Stomach (tissue), 9 donors: ENCODE measurements around the gene PYGM. TPM values are rescaled to one million over a fixed set of nuclear protein-coding genes. Genes with fewer than 3 reads are reported as not detected.

ENCODE experiments used
- DNase-seq, 2 donors: peaks; one replicate each; pipeline versions ENCODE4 v3.0.0 to v3.0.0-alpha.2; 2013 to 2019
- H3K27ac ChIP-seq, 5 donors: fragments of 200-600 bp in 4 of 5; sonication (generic) in 4 of 5; one replicate each; pipeline ENCODE4 v1.5.1; 2013 to 2019; ENCODE audit warnings: mild to moderate bottlenecking in 1 of 5, moderate library complexity in 1 of 5
- H3K27me3 ChIP-seq, 3 donors: fragments of 200-600 bp; sonication (generic); one replicate each; pipeline ENCODE4 v1.5.1; 2017 to 2019; ENCODE audit warnings: mixed run types in 1 of 3
- H3K36me3 ChIP-seq, 4 donors: fragments of 200-600 bp; sonication (generic); 1 replicate in 3 of 4; 2 replicates in 1 of 4; pipeline ENCODE4 v1.5.1; 2016 to 2019
- H3K4me1 ChIP-seq, 4 donors: fragments of 200-600 bp; sonication (generic); one replicate each; pipeline ENCODE4 v1.5.1; 2016 to 2019
- H3K4me3 ChIP-seq, 4 donors: fragments of 200-600 bp; sonication (generic) in 3 of 4; one replicate each; pipeline ENCODE4 v1.5.1; 2016 to 2019; ENCODE audit warnings: mild to moderate bottlenecking in 1 of 4
- H3K9me3 ChIP-seq, 4 donors: fragments of 200-600 bp; sonication (generic); one replicate each; pipeline ENCODE4 v1.5.1; 2016 to 2019
- EP300 ChIP-seq: sonication (generic); formaldehyde crosslinking; IDR thresholded peaks from one replicate; pipeline ENCODE4 v1.6.1; 2017; ENCODE audit warnings: antibody characterized with exemption
- POLR2A ChIP-seq, 4 donors: fragments of 450-650 bp; IDR thresholded peaks; one replicate each; pipeline ENCODE4 v1.6.1; 2016; ENCODE audit warnings: antibody characterized with exemption in 4 of 4, control low read depth in 2 of 4, mild to moderate bottlenecking in 1 of 4, moderate library complexity in 1 of 4
- POLR2AphosphoS5 ChIP-seq, 3 donors: sonication (generic); formaldehyde crosslinking; IDR thresholded peaks; one replicate each; pipeline ENCODE4 v1.6.1; 2016; ENCODE audit warnings: antibody characterized with exemption in 3 of 3
- WGBS, 5 donors: extraction: QIAGEN DNeasy Blood & Tissue Kit in 3 of 5; methylation state at CpG; one replicate each; pipeline versions ENCODE4 v1.1.5 to v1.1.7; 2013 to 2018; 5-methylcytosine and 5-hydroxymethylcytosine counted together
- intact Hi-C: fragments of 100-400 bp; cut with DNase I; formaldehyde crosslinking; loops from one replicate; pipeline ENCODE4 v1.15.1; 2023; ENCODE audit warnings: low total_unique reads
- polyA plus RNA-seq, 3 donors: library from polyadenylated mRNA; stranded (reverse); fragments of 200-250 nt; gene quantifications; one replicate each; pipeline ENCODE4 v1.2.3, GENCODE V29; 2013
- total RNA-seq, 5 donors: library from RNA; depleted of rRNA; stranded (reverse); fragments of >200 nt; gene quantifications; one replicate each; pipeline versions ENCODE4 v1.1.0 to v1.2.3, GENCODE V29; 2014 to 2016
- TF ChIP-seq, protein P1 (sequence below), 7 experiments: fragments of 450-650 bp in 4 of 7; fragments of 200-600 bp in 3 of 7; sonication (generic) in 3 of 7; IDR thresholded peaks; one replicate each; pipeline ENCODE4 v1.5.1; 2016 to 2019; ENCODE audit warnings: antibody characterized with exemption in 7 of 7, control low read depth in 2 of 7, mild to moderate bottlenecking in 1 of 7
- donor health status: healthy with polysubstance abuse.
- donor health status: Bipolar disorder and iron deficiency.
- donor health status: healthy.

The PYGM gene
- total and polyA plus RNA-seq, 8 donors: 0.37 to 3.5 (median 1.8) TPM; not detected in 1

GRCh38 chr11:64803846-64804345 lies 44.1 kb upstream of the PYGM start:
- DNase-seq: no peak
- Histone ChIP-seq H3K27me3 (no peaks in the 10 kb centered on the region), H3K4me1 (peaks cover 24 to 47% (median 37%) of the 10 kb centered on the region in 4 donors), H3K36me3 (peaks cover 10 to 61% (median 56%) of the 10 kb centered on the region in 4 donors), H3K27ac (peak overlapping the region; percentile 78 to 91 (median 88)), H3K9me3 (no peaks in the 10 kb centered on the region), H3K4me3 (peak overlapping the region; percentile 58 to 73 (median 67))
- intact Hi-C loops: no loop called here
- WGBS, 5 donors: 26 to 39% (median 38%) methylated on average over 12 to 15 of the region's 15 CpGs
- TF ChIP-seq POLR2AphosphoS5 (IDR thresholded peaks at IDR 0.05): no peak
- TF ChIP-seq POLR2A (IDR thresholded peaks at IDR 0.05): no peak
- TF ChIP-seq EP300: no peak
- TF ChIP-seq, protein P1, sequence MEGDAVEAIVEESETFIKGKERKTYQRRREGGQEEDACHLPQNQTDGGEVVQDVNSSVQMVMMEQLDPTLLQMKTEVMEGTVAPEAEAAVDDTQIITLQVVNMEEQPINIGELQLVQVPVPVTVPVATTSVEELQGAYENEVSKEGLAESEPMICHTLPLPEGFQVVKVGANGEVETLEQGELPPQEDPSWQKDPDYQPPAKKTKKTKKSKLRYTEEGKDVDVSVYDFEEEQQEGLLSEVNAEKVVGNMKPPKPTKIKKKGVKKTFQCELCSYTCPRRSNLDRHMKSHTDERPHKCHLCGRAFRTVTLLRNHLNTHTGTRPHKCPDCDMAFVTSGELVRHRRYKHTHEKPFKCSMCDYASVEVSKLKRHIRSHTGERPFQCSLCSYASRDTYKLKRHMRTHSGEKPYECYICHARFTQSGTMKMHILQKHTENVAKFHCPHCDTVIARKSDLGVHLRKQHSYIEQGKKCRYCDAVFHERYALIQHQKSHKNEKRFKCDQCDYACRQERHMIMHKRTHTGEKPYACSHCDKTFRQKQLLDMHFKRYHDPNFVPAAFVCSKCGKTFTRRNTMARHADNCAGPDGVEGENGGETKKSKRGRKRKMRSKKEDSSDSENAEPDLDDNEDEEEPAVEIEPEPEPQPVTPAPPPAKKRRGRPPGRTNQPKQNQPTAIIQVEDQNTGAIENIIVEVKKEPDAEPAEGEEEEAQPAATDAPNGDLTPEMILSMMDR (IDR thresholded peaks at IDR 0.05): no peak

- H3K4me3 ChIP-seq: peak within 1 kb of the TSS; percentile 58 to 73 (median 67)
These were observed 43.5 kb upstream of the PYGM start, which contains the start of gene MAP4K2 for GRCh38 chr11:64803158-64803845. Gene MAP4K2 (minus strand): TSS chr11:64803214. CDS start chr11:64803149, 65 bp downstream.

GRCh38 chr11:64802370-64803157 lies 42.8 kb upstream of the PYGM start:
- H3K27ac ChIP-seq: peak overlapping the region; percentile 57 to 91 (median 85)

More at GRCh38 chr11:64803158-64803845, 43.5 kb upstream of the PYGM start, which contains the start of gene MAP4K2:
- Histone ChIP-seq H3K9me3 (no peaks in the 10 kb centered on the region), H3K36me3 (peaks cover 10 to 65% (median 58%) of the 10 kb centered on the region in 4 donors), H3K27ac (peak within 1 kb of the TSS; percentile 78 to 91 (median 88)), H3K4me1 (peaks cover 24 to 41% (median 34%) of the 10 kb centered on the region in 4 donors), H3K27me3 (no peaks in the 10 kb centered on the region)
- intact Hi-C loops: no loop called here
- WGBS, 5 donors: 0 to 1% (median 1%) methylated on average over 22 to 58 of the region's 58 CpGs
- DNase-seq: peak; percentile 94 to 96
- TF ChIP-seq, protein P1 (IDR thresholded peaks at IDR 0.05): peak in 2 of 7 experiments; percentile 12 to 24
- TF ChIP-seq EP300: no peak

DNA sequence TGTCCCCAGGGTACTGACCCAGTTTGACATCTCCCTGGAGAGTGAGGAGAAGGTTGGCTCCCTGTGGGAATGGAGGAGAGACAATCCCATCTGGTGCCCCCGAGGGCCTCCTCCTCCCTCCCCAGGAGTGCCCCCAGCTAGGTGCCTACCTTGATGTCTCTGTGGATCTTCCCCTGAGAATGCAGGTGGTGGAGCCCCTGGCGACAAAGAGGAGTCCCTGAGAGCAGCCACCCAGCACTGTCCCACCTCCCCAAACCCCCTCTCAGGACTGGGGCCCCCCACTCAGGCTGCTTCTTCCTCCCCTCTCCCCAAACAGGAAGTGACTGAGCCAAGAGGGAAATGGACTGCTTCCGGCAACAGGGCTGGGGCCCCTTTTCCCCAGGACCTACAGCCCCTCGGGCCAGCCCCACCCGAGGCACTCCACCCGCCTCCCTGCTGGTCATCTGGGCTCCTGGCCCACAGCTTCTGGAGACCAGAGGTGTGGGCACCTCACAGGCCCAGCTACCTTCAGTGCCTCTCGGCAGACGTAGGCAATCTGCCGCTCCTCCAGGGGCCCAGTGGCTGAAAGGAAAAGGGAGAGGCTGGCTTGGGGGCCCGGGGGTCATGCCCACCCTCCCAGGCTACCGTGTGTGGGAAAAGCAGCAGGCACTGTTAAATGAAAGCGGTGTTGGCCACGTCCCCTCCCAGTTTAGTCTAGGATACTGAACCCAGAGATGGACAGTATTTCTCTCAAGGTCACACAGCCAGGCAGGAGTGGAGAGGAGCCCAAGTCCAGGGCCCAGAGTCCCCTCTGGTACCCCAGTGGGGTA lies 42.0 kb upstream of the PYGM start:
- peak in 1 of 2 donors; percentile 57 for DNase-seq
- Histone ChIP-seq H3K27ac (peak overlapping the region; percentile 48 to 91 (median 85)), H3K4me1 (peaks cover 24 to 35% (median 33%) of the 10 kb centered on the region in 4 donors), H3K4me3 (peak overlapping the region; percentile 58 to 73 (median 67)), H3K36me3 (peaks cover 10 to 68% (median 52%) of the 10 kb centered on the region in 4 donors), H3K27me3 (no peaks in the 10 kb centered on the region), H3K9me3 (no peaks in the 10 kb centered on the region)
- WGBS, 5 donors: 42 to 52% (median 49%) methylated on average over 8 to 13 of the region's 13 CpGs
- no peak for TF ChIP-seq EP300
- TF ChIP-seq POLR2A (IDR thresholded peaks at IDR 0.05): no peak
- TF ChIP-seq POLR2AphosphoS5 (IDR thresholded peaks at IDR 0.05): no peak
- TF ChIP-seq, protein P1 (IDR thresholded peaks at IDR 0.05): no peak
- intact Hi-C loops: no loop called here

More at GRCh38 chr11:64802370-64803157, 42.8 kb upstream of the PYGM start:
- Histone ChIP-seq H3K9me3 (no peaks in the 10 kb centered on the region), H3K4me1 (peaks cover 24 to 35% (median 33%) of the 10 kb centered on the region in 4 donors), H3K4me3 (peak overlapping the region; percentile 58 to 73 (median 67)), H3K36me3 (peaks cover 10 to 68% (median 53%) of the 10 kb centered on the region in 4 donors), H3K27me3 (no peaks in the 10 kb centered on the region)
- TF ChIP-seq EP300: no peak
- 7 to 24% (median 10%) methylated on average over 10 to 54 of the region's 54 CpGs for WGBS, 5 donors
- intact Hi-C loops: no loop called here
- DNase-seq: peak in 1 of 2 donors; percentile 59
